Duodenal mucosa (tissue), 2 donors: Measurements from ENCODE around the gene SLC15A2.
"Not testable (repeated sequence)": the region's sequence is repeated elsewhere in the genome, so short reads cannot be mapped to it uniquely, and the experiment has no call there.

Experiments used
- H3K27ac ChIP-seq: one replicate; pipeline ENCODE4 v1.7.0; 2013; ENCODE audit warnings: low read depth, low read length
- H3K27me3 ChIP-seq, 2 donors: one replicate each; pipeline ENCODE4 v1.7.0; 2013; ENCODE audit warnings: low read length in 2 of 2, control low read depth in 1 of 2; ENCODE audit not compliant: insufficient read depth in 2 of 2, control insufficient read depth in 1 of 2
- H3K36me3 ChIP-seq, 2 donors: one replicate each; pipeline ENCODE4 v1.7.0; 2013; ENCODE audit warnings: low read length in 2 of 2, control low read depth in 1 of 2; ENCODE audit not compliant: insufficient read depth in 2 of 2, control insufficient read depth in 1 of 2
- H3K4me1 ChIP-seq, 2 donors: one replicate each; pipeline ENCODE4 v1.7.0; 2013; ENCODE audit warnings: low read length in 2 of 2, control low read depth in 1 of 2; ENCODE audit not compliant: insufficient read depth in 2 of 2, control insufficient read depth in 1 of 2
- H3K4me3 ChIP-seq, 2 donors: one replicate each; pipeline ENCODE4 v1.7.0; 2013; ENCODE audit warnings: low read length in 2 of 2, low read depth in 1 of 2
- H3K9ac ChIP-seq, 2 donors: one replicate each; pipeline ENCODE4 v1.7.0; 2013; ENCODE audit warnings: low read length in 2 of 2, low read depth in 1 of 2
- H3K9me3 ChIP-seq, 2 donors: one replicate each; pipeline ENCODE4 v1.7.0; 2013; ENCODE audit warnings: low read length in 2 of 2, control low read depth in 1 of 2; ENCODE audit not compliant: control insufficient read depth in 1 of 2

Gene SLC15A2

DNA sequence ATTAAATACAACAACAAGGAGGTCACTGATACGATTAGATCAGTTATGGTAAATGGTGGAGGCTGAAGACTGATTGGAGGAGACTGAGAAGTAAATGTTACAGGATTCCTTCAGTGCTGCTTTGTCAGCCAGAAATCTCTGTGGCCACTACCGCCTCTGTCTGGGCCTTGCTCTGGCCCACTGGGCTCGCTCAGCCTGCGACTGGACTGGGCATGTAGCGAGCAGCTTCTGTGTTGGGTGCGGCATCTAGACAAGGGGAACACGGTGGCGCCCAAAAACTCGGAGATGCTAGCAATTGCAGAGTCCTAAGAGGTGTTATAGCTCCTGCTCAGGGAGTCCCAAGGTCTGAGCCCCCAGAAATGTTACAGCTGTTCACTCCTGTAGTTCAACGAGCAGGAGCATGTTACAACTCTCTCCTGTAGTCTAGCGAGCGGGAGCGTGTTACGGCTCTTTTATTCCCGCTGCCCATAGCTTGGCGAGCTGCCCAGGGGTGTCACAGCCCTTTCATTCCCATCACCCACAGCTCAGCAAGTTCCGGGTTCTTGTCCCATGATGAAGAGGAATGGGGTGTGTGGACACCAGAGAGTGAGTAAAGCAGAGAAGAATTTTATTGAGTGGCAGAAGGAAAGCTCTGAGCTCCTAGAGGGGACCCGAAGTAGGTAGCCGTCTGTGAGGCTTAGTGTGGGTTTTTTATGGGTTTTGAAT lies 24.7 kb downstream of the SLC15A2 start:
- no peaks in the 10 kb centered on the region for H3K4me1 ChIP-seq
- no peak overlapping the region for H3K9ac ChIP-seq
- H3K36me3 ChIP-seq, result no peaks in the 10 kb centered on the region
- no peaks in the 10 kb centered on the region for H3K9me3 ChIP-seq
- no peak overlapping the region for H3K4me3 ChIP-seq
- no peak overlapping the region for H3K27ac ChIP-seq
- H3K27me3 ChIP-seq, result no peaks in the 10 kb centered on the region

DNA sequence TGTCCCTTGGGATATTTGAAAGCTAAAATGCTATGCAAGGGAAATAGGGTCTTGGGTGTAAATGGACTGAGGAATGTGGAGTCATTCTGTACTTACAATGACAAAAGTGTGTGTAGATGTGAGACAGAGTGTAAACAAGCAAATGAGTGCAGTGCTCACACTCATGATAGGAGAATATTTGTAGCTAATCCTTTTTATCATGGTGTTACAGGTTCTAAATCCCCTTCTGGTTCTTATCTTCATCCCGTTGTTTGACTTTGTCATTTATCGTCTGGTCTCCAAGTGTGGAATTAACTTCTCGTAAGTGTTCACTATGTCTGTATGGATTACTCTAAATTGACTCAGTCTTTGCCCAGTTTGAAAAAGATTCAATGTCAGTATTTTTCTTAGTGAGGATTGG lies 30.5 kb downstream of the SLC15A2 start:
- H3K36me3 ChIP-seq, result peaks cover 0 to 7% of the 10 kb centered on the region in 2 donors
- H3K4me3 ChIP-seq, result no peak overlapping the region
- H3K9me3 ChIP-seq, result no peaks in the 10 kb centered on the region
- no peaks in the 10 kb centered on the region for H3K4me1 ChIP-seq
- no peak overlapping the region for H3K9ac ChIP-seq
- no peaks in the 10 kb centered on the region for H3K27me3 ChIP-seq
- H3K27ac ChIP-seq, result no peak overlapping the region

DNA sequence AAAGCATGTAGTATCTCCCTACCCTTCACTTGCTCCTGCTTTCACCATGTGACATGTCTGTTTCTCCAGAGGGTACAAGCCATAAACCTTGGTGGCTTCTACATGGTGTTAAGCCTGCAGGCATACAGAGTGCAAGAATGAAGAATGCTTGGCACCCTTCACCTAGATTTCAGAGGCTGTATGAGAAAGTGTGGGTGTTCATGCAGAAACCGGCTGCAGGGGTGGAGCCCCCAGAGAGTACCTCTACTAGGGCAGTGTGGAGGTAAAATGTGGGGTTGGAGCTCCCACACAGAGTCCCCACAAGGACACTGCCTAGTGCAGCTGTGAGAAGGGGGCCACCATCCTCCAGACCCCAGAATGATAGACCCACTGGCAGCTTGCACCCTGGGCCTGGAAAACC lies 32.2 kb downstream of the SLC15A2 start:
- Histone ChIP-seq H3K27me3 (no peaks in the 10 kb centered on the region), H3K36me3 (peaks cover 0 to 7% of the 10 kb centered on the region in 2 donors), H3K4me1 (no peaks in the 10 kb centered on the region), H3K4me3 (no peak overlapping the region), H3K9ac (no peak overlapping the region), H3K9me3 (no peaks in the 10 kb centered on the region), H3K27ac (no peak overlapping the region)

DNA sequence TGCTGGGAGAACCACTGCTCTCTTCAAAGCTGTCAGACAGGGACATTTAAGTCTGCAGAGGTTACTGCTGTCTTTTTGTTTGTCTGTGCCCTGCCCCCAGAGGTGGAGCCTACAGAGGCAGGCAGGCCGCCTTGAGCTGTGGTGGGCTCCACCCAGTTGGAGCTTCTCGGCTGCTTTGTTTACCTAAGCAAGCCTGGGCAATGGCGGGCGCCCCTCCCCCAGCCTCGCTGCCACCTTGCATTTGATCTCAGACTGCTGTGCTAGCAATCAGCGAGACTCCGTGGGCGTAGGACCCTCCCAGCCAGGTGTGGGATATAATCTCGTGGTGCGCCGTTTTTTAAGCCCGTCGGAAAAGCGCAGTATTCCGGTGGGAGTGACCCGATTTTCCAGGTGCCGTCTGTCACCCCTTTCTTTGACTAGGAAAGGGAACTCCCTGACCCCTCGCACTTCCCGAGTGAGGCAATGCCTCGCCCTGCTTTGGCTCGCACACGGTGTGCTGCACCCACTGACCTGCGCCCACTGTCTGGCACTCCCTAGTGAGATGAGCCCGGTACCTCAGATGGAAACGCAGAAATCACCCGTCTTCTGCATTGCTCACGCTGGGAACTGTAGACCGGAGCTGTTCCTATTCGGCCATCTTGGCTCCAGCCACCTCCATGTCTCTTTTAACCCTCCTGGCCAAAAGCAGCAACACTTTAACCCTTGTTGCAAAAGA lies 44.1 kb downstream of the SLC15A2 start:
- not testable (repeated sequence) for H3K27me3 ChIP-seq, H3K27ac ChIP-seq, H3K9ac ChIP-seq, H3K9me3 ChIP-seq, H3K36me3 ChIP-seq, H3K4me3 ChIP-seq
- peaks cover 0 to 12% of the 10 kb centered on the region in 2 donors for H3K4me1 ChIP-seq

DNA sequence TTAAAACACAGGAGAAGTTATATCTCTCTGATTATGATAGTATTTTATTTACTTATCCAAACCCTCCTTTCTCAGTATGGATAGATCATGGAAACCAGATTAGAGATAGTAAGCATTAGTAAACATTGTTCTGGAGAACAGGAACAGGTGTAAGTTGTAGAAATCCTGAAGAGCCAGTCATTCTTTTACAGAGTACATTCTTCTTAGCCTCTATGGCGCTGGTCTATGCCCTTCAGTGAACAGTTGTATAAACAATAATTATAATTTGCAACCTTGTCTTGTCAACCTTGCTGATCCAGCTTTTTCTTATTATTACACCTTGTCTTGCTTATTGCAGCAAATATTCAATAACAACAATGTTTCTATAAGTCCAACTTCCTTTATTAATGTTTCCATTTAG lies 47.4 kb downstream of the SLC15A2 start:
- Histone ChIP-seq H3K36me3 (peaks cover 6 to 9% of the 10 kb centered on the region in 2 donors), H3K4me3 (no peak overlapping the region), H3K27ac (no peak overlapping the region), H3K4me1 (peaks cover 0 to 12% of the 10 kb centered on the region in 2 donors), H3K9ac (no peak overlapping the region), H3K9me3 (no peaks in the 10 kb centered on the region), H3K27me3 (no peaks in the 10 kb centered on the region)

DNA sequence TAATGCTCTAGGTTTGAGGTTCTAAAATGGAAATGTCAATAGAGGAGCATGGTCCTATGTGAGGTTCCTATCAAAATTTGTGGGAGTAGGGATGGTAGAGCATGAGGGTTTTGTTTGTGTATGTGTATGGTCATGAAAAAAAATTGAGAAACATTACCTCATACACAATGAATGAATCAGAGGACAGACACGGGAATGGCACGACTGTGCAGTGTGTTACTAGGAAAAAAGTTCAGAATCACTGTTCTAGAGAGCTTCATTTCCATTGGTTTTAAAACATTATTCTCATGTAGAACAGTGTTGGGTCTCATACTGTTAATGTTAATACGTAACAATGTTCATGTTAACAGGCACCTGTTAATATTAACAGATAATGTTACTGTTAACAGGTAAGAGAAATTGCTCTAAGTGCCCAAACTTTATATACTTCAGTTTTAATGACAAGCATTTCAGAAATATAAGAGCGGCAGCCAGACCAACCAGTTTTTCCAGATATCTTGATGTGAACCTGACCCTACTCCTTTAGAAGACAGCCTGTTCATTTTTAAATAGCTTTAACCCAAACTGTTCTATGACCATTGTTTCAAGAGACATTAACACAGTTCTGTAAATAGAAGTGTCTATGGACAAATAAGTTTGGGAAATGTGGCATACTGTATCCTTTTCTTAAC lies 48.0 kb downstream of the SLC15A2 start:
- Histone ChIP-seq H3K27me3 (no peaks in the 10 kb centered on the region), H3K4me1 (peaks cover 0 to 12% of the 10 kb centered on the region in 2 donors), H3K9ac (no peak overlapping the region), H3K27ac (no peak overlapping the region), H3K9me3 (no peaks in the 10 kb centered on the region), H3K4me3 (no peak overlapping the region), H3K36me3 (peaks cover 6 to 9% of the 10 kb centered on the region in 2 donors)

DNA sequence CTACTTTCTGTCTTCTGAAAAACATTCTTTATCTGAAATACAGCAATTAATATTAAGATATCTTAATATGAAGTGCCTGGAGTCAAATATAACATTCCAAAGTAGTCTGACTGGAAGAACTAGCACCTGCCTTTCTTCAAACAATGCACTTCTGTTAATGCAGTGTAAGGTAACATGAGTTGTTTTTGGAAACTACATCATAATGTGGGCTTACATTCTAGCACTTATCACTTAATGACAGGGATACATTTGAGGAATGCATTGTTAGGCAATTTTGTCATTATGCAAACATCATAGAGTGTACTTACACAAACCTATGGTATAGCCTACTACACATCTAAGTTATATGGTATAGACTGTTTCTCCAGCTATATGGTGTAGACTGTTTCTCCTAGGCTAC lies 49.2 kb downstream of the SLC15A2 start:
- Histone ChIP-seq H3K4me1 (peaks cover 0 to 12% of the 10 kb centered on the region in 2 donors), H3K36me3 (peaks cover 6 to 9% of the 10 kb centered on the region in 2 donors), H3K9me3 (no peaks in the 10 kb centered on the region), H3K4me3 (no peak overlapping the region), H3K27ac (no peak overlapping the region), H3K9ac (no peak overlapping the region), H3K27me3 (no peaks in the 10 kb centered on the region)

DNA sequence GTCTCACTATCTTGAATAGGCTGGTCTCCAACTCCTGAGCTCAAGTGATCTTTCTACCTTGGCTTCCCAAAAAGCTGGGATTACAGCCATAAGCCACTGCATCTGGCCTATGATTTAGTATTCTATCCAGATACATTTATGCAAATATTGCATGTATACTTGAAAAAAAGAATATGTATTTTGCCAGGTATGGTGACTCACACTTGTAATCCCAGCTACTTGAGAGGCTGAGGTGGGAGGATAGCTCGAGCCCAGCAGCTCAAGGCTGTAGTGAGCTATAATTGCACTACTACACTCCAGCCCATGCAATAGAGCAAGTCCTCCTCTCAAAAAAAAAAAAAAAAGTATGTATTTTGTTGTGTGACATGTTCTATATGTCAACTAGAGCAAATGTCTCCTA lies 54.4 kb downstream of the SLC15A2 start:
- Histone ChIP-seq H3K36me3 (no peaks in the 10 kb centered on the region), H3K4me1 (peaks cover 0 to 5% of the 10 kb centered on the region in 2 donors), H3K4me3 (no peak overlapping the region), H3K27me3 (no peaks in the 10 kb centered on the region), H3K9ac (no peak overlapping the region), H3K9me3 (peaks cover 0 to 9% of the 10 kb centered on the region in 2 donors), H3K27ac (no peak overlapping the region)

DNA sequence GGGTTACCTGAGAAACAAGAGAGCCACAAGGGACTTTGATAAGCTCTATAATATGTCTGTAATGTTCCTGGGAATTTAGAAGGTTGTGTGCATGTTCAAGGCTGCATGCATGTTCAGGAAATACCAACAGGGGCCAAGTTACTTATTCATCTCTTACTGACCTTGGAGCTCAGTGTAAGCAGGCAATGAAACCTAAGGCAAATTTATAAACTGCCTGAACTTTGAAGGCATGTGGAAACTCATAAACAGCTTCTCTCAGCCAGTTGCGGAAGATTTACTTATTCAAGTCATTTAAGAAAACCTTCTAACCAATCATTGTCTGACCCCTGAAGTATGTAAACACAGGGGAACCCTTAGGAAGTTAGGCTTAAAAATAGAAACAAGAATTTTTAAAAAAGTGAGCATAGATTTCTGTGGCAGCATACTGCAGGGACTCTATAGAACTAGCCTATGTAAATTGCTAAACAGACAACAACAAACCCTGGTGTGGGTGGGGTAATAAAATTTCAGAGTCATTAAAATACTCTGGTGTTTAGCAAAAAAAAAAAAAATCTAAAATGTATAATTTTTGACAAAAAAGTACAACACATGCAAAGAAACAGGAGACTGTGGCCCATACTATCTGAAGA lies 57.2 kb downstream of the SLC15A2 start:
- no peak overlapping the region for H3K4me3 ChIP-seq
- no peak overlapping the region for H3K9ac ChIP-seq
- peaks cover 0 to 9% of the 10 kb centered on the region in 2 donors for H3K9me3 ChIP-seq
- H3K4me1 ChIP-seq, result peaks cover 0 to 5% of the 10 kb centered on the region in 2 donors
- no peaks in the 10 kb centered on the region for H3K27me3 ChIP-seq
- H3K36me3 ChIP-seq, result no peaks in the 10 kb centered on the region
- no peak overlapping the region for H3K27ac ChIP-seq

DNA sequence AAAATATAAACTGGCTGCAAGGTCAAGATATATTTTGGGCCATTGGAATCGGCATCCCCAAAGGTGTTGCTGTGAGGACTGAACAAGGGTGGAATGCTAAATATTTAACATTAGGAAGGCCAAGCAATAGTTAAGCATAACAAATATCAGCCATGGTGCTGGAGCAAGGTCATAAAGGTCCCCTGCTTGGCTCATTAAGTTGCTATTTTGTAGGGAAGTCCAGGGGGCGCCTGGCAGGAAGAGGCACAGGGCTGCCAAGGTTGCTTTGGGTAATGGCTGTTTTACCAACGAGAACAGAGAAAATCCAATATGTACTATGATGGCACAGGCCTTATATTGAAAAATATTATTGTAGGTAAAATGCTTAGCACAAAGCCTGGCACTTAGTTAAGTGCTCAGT lies 62.2 kb downstream of the SLC15A2 start:
- peaks cover 0 to 9% of the 10 kb centered on the region in 2 donors for H3K9me3 ChIP-seq
- H3K9ac ChIP-seq, result no peak overlapping the region
- no peak overlapping the region for H3K4me3 ChIP-seq
- H3K27ac ChIP-seq, result no peak overlapping the region
- no peaks in the 10 kb centered on the region for H3K36me3 ChIP-seq
- H3K4me1 ChIP-seq, result no peaks in the 10 kb centered on the region
- H3K27me3 ChIP-seq, result no peaks in the 10 kb centered on the region
